ENCODE results near the gene ANKK1.

Gene ANKK1

DNA sequence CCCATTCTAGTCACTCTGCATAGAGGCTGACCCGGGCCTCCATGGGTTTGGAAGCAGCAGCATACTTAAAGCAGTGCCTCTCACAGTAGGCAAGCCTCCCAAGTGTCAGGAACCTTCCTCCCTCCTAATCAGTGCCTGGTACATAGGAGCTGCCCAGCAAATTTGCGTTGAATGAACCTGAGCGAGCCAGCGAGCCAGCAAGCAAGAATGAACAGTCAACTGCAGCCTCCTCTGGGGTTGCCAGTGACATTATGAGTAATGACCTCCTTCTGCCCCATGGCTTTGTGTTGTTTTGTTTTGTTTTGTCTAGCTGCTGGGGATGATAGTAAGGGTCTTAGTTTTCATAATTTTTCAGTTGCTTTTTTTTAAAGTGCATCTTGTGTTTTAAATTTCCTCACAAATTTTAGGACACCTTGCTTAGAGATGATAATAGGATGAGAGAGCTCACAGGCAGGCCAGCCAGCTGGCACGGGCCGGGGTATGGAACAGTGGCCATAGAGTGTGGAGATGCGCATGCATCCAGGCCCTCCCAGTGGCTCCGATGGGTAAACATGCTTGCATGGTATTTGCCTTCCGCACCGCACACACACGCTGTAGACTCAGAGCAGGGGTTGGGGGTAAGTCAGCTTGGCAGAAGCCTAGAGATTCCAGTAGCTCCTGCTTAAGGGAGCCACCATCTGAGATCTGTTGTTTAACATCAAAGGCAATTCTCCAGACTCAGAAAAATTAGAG, 37.1 kb upstream of the ANKK1 start:
- no peaks in the 10 kb centered on the region for H3K9me3 ChIP-seq (ENCODE audit: control insufficient read depth, insufficient read depth, low read length)
- no peak overlapping the region for H3K27ac ChIP-seq (ENCODE audit: low read depth, low read length)
- no peak overlapping the region for H3K4me3 ChIP-seq (ENCODE audit: low read length)
- no peaks in the 10 kb centered on the region for H3K36me3 ChIP-seq (ENCODE audit: control insufficient read depth, low read length)
- TF ChIP-seq, protein P1, sequence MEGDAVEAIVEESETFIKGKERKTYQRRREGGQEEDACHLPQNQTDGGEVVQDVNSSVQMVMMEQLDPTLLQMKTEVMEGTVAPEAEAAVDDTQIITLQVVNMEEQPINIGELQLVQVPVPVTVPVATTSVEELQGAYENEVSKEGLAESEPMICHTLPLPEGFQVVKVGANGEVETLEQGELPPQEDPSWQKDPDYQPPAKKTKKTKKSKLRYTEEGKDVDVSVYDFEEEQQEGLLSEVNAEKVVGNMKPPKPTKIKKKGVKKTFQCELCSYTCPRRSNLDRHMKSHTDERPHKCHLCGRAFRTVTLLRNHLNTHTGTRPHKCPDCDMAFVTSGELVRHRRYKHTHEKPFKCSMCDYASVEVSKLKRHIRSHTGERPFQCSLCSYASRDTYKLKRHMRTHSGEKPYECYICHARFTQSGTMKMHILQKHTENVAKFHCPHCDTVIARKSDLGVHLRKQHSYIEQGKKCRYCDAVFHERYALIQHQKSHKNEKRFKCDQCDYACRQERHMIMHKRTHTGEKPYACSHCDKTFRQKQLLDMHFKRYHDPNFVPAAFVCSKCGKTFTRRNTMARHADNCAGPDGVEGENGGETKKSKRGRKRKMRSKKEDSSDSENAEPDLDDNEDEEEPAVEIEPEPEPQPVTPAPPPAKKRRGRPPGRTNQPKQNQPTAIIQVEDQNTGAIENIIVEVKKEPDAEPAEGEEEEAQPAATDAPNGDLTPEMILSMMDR (IDR thresholded peaks at IDR 0.05; ENCODE audit: low read depth, low read length, poor library complexity, severe bottlenecking): no peak
- no peak for TF ChIP-seq EZH2phosphoT487 (IDR thresholded peaks at IDR 0.05; ENCODE audit: borderline replicate concordance, low read length)
- H3K4me1 ChIP-seq (ENCODE audit: control insufficient read depth, low read length): no peaks in the 10 kb centered on the region
- H3K27me3 ChIP-seq (ENCODE audit: control insufficient read depth, low read length): no peaks in the 10 kb centered on the region
- no peaks in the 10 kb centered on the region for H3K9me2 ChIP-seq (replicated peaks; ENCODE audit: control insufficient read depth, low read length)
- H3K79me2 ChIP-seq (ENCODE audit: control insufficient read depth, low read length): no peaks in the 10 kb centered on the region
- no peaks in the 10 kb centered on the region for H4K20me1 ChIP-seq (ENCODE audit: control insufficient read depth, insufficient read depth, low read depth, low read length)
- H3F3A ChIP-seq (ENCODE audit: control insufficient read depth, insufficient read depth): no peaks in the 10 kb centered on the region
- H3K4me2 ChIP-seq (ENCODE audit: low read length): no peak overlapping the region

DNA sequence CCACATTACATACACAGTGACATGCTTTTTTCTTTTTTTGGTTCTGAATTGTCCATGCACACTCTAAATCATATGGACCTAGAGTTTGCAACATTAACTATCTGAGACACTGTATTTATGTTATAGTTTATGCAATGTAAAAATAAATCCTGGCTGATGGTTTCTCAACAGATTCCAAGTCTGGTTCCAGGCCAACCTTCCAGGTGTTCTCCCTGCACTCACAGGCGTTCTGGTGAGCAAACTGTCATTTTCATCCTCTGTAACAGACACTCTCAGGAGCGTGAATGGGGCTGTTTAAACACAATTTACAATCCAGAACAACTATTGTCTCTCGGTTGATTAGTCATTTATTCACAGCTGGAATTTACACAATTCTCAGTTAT, 36.5 kb upstream of the ANKK1 start:
- H3K36me3 ChIP-seq (ENCODE audit: control insufficient read depth, low read length): no peaks in the 10 kb centered on the region
- no peaks in the 10 kb centered on the region for H3K9me3 ChIP-seq (ENCODE audit: control insufficient read depth, insufficient read depth, low read length)
- H3K4me1 ChIP-seq (ENCODE audit: control insufficient read depth, low read length): no peaks in the 10 kb centered on the region
- H3K9me2 ChIP-seq (replicated peaks; ENCODE audit: control insufficient read depth, low read length): no peaks in the 10 kb centered on the region
- TF ChIP-seq, protein P1 (IDR thresholded peaks at IDR 0.05; ENCODE audit: low read depth, low read length, poor library complexity, severe bottlenecking): no peak
- TF ChIP-seq EZH2phosphoT487 (IDR thresholded peaks at IDR 0.05; ENCODE audit: borderline replicate concordance, low read length): no peak
- no peak overlapping the region for H3K4me3 ChIP-seq (ENCODE audit: low read length)
- no peak overlapping the region for H3K27ac ChIP-seq (ENCODE audit: low read depth, low read length)
- no peaks in the 10 kb centered on the region for H3F3A ChIP-seq (ENCODE audit: control insufficient read depth, insufficient read depth)
- no peaks in the 10 kb centered on the region for H3K27me3 ChIP-seq (ENCODE audit: control insufficient read depth, low read length)
- no peak overlapping the region for H3K4me2 ChIP-seq (ENCODE audit: low read length)
- H3K79me2 ChIP-seq (ENCODE audit: control insufficient read depth, low read length): no peaks in the 10 kb centered on the region
- no peaks in the 10 kb centered on the region for H4K20me1 ChIP-seq (ENCODE audit: control insufficient read depth, insufficient read depth, low read depth, low read length)

DNA sequence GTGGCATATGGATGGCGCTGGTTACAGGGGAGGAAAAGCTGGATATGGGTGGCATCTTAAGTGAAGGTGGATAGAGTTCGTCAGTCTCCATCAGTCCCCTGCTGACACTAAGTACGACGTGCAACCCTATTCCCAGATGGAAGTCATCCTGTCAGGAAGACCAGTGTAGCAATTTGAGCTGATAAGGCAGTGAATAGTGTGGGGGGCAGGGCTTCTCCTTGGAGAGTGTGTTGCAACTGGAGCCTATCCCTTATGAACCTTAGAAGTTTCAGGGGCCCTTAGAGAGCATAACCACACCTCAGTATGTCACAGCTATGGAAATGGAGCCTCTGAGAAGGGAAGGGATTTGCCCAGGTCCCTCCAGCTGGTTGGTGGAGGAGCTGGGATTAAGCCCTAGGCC, 36.1 kb upstream of the ANKK1 start:
- TF ChIP-seq EZH2phosphoT487 (IDR thresholded peaks at IDR 0.05; ENCODE audit: borderline replicate concordance, low read length): no peak
- TF ChIP-seq, protein P1 (IDR thresholded peaks at IDR 0.05; ENCODE audit: low read depth, low read length, poor library complexity, severe bottlenecking): no peak
- no peaks in the 10 kb centered on the region for H3F3A ChIP-seq (ENCODE audit: control insufficient read depth, insufficient read depth)

More for the DNA sequence above, 36.1 kb upstream of the ANKK1 start:
- Histone ChIP-seq H4K20me1 (ENCODE audit: control insufficient read depth, insufficient read depth, low read depth, low read length) (no peaks in the 10 kb centered on the region), H3K79me2 (ENCODE audit: control insufficient read depth, low read length) (no peaks in the 10 kb centered on the region), H3K27ac (ENCODE audit: low read depth, low read length) (no peak overlapping the region), H3K4me1 (ENCODE audit: control insufficient read depth, low read length) (no peaks in the 10 kb centered on the region), H3K36me3 (ENCODE audit: control insufficient read depth, low read length) (no peaks in the 10 kb centered on the region), H3K4me3 (ENCODE audit: low read length) (no peak overlapping the region), H3K9me2 (replicated peaks; ENCODE audit: control insufficient read depth, low read length) (no peaks in the 10 kb centered on the region), H3K4me2 (ENCODE audit: low read length) (no peak overlapping the region), H3K27me3 (ENCODE audit: control insufficient read depth, low read length) (no peaks in the 10 kb centered on the region), H3K9me3 (ENCODE audit: control insufficient read depth, insufficient read depth, low read length) (no peaks in the 10 kb centered on the region)
